Heart left ventricle (tissue), 13 donors: ENCODE measurements around the gene CDH3.

Experiments used
- POLR2A ChIP-seq, 2 donors: fragments of 450-650 bp; IDR thresholded peaks; one replicate each; pipeline ENCODE4 v1.6.1; 2017; ENCODE audit warnings: antibody characterized with exemption in 2 of 2, mild to moderate bottlenecking in 2 of 2, moderate library complexity in 2 of 2
- TF ChIP-seq, protein P1 (sequence below), 12 donors: fragments of 200-600 bp; sonication (generic) in 4 of 12; IDR thresholded peaks; one replicate each; pipeline versions ENCODE4 v1.5.0 to v1.8.0; 2018 to 2022; ENCODE audit warnings: antibody characterized with exemption in 12 of 12, mild to moderate bottlenecking in 5 of 12
- donor health status: ischemic (EF 13 %, LVEDD 7.1; RV severe dilation, severe dysfunction).
- donor health status: DM: no; HTN: yes; CAD: no.
- donor health status: DM: no; HTN: no; CAD: no.
- donor health status: ischemic (EF 25% LVEDD 6.9; RV normal size, moderate dysfunction).
- donor health status: ischemic (EF 25% LVEDD 5.7; RV mildly dilated, moderate dysfunction).
- donor health status: ischemic (EF 35%, LVEDD 5.7; RV mildly dilated, moderate dysfunction).
- donor health status: nonischemic (EF 11% LVEDD 7.7; RV severe dilation, severe dysfunction).
- donor health status: DM: yes; HTN: yes; CAD: no.
- donor health status: PGD.
- donor health status: ischemic (EF 29% LVEDD 5.4; RV normal size, mild dysfunction).
- donor health status: nonischemic (EF 23%, LVEDD 6.1; RV moderate dilation, normal function).

DNA sequence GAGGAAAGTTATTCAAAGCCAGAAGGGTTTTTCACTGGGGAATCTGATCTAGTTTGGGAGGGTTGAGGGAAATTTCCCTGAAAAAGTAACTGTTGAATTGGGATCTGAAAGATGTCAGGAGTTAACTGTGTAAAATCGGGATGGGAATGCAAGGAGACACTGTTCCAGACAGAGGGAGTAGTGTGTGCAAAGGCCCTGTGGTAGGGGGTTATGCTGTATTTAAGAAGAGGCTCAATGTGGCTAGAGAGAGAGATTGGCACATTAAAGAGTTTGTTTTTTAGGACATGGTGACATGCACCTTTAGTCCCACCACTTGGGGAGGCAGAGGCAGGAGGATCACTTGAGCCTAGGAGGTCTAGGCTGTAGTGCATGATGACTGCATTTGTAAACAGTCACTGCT, 16.9 kb downstream of the CDH3 start:
- TF ChIP-seq, protein P1, sequence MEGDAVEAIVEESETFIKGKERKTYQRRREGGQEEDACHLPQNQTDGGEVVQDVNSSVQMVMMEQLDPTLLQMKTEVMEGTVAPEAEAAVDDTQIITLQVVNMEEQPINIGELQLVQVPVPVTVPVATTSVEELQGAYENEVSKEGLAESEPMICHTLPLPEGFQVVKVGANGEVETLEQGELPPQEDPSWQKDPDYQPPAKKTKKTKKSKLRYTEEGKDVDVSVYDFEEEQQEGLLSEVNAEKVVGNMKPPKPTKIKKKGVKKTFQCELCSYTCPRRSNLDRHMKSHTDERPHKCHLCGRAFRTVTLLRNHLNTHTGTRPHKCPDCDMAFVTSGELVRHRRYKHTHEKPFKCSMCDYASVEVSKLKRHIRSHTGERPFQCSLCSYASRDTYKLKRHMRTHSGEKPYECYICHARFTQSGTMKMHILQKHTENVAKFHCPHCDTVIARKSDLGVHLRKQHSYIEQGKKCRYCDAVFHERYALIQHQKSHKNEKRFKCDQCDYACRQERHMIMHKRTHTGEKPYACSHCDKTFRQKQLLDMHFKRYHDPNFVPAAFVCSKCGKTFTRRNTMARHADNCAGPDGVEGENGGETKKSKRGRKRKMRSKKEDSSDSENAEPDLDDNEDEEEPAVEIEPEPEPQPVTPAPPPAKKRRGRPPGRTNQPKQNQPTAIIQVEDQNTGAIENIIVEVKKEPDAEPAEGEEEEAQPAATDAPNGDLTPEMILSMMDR (IDR thresholded peaks at IDR 0.05) = no peak
- no peak for TF ChIP-seq POLR2A (IDR thresholded peaks at IDR 0.05)
